HG03565 (cell line): ENCODE measurements around the gene STOX1.
A peak's percentile ranks its signal among the peaks of the same experiment; 100 is the strongest.
"Not testable (repeated sequence)": the region's sequence is repeated elsewhere in the genome, so short reads cannot be mapped to it uniquely, and the experiment has no call there.

Experiments used
- ATAC-seq: cut with Tn5 transposase; IDR thresholded peaks from one replicate; pipeline ENCODE4 v1.9.1; 2021; ENCODE audit warnings: mild to moderate bottlenecking, moderate library complexity; ENCODE audit not compliant: unreplicated experiment

STOX1 gene

DNA sequence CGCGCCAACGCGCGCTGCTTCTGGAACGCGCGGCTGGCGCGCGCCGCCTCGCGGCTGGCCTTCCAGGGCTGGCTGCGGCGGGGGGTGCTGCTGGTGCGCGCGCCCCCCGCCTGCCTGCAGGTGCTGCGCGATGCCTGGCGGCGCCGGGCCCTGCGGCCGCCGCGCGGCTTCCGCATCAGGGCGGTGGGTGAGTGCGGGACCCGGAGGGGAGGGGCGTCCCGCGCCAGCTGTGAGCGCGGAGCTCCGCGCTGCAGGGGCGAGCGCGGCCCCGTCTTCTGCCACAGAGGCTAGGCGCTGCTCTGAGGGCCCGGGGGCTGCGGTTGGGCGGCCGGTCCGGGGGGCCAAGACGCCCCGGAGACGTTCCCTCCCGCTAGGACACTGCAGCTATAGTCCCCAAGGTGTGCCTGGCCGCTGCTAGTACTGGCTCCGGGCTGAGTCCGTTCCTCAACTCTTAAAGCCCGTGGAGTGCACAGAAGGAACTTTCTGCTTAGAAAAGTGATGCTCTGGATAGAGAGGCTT is 811 bp downstream of the STOX1 start:
- ATAC-seq = peak; percentile 33

DNA sequence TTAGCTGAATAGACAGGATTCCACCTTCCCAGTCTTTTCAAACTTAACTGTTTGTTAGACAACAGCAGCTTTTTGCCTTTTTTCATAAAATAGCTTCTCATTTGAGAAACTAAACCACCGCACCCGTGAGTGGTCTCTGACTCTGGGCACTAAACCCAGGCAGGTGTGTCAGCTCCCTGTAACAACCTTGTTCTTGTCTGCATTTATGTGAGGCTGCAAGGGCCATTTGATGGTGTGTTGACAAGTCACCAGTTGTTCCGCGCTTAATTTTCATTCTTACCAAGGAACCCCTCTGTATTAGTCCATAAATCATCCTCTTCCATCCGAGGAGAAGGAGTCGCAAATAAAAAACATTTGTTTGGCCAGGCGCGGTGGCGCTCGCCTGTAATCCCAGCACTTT is 1.5 kb downstream of the STOX1 start:
- ATAC-seq = no peak

DNA sequence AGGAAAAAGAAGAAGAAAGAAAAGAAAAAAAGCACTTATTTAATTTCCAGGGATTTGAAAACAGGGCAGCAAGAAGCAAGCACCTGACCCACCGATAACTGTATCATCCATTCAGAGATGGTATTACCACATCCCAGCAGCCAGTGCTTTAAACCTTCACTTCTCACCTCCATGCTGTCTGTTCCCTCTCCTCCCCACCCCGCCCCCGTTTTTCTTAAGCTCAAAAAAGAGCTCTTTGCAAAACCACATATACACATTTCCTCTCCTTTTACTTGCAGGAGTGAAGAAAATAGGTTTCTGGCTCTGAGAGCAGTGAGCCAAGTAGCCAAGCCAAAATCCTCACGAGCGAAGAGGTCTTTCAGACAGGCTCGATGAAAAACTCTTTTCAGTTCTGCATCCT is 2.2 kb downstream of the STOX1 start:
- no peak for ATAC-seq

DNA sequence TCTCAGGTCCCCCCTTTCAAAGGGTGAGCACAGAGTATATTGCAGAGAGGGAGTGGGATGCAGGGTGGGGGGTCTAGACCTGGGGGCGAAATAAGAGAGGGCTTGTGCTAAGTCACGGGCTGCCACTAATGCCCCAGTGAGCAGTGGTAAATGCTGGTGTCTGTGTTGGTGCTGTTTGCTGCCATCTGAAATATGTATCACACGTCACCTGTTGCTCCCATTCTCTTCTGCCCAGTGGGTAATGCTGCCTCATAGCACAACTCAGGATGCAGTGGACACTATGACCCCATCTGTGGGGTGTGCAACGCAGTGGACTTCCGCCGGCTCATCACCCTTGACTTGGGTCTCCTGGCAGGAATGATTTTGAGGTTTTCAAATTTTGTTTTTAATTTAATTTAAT is 2.6 kb downstream of the STOX1 start:
- no peak for ATAC-seq

DNA sequence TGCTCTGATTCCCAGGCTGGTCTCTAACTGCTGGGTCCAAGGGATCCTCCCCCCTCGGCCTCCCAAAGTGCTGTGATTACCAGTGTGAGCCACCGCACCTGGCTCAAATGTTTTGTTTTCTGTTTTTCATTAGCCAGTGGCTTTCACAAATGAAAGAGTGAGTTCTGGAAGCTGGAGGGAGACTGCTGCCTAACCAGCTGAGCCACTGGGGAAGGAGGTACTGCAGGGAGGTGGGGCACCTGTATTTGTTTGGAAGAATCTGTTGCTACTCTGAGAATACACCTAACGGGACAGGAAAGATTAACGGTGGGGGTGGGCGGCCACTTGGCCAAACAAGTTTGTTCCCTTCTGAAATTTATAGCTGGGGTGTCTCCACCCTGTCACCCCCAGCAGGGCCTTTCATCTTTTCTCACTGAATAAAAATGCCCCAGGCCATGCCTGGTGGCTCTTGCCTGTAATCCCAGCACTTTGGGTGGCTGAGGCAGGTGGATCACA is 4.7 kb downstream of the STOX1 start:
- no peak for ATAC-seq

DNA sequence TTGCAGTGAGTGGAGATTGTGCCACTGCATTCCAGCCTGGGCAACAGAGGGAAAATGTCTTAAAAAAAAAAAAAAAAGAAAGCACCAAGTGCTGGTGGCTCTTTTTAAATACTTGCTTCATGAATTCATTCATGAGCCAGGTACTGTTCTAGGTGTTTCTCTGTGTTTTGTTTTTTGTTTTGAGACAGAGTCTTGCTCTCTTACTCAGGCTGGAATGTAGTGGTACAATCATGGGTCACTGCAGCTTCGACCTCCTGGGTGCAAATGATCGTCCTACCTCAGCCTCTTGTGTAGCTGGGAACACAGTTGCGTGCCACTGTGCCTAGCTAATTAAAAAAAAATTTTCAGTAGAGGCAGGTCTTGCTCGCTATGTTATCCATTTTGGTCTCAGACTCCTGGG is 5.3 kb downstream of the STOX1 start:
- no peak for ATAC-seq

DNA sequence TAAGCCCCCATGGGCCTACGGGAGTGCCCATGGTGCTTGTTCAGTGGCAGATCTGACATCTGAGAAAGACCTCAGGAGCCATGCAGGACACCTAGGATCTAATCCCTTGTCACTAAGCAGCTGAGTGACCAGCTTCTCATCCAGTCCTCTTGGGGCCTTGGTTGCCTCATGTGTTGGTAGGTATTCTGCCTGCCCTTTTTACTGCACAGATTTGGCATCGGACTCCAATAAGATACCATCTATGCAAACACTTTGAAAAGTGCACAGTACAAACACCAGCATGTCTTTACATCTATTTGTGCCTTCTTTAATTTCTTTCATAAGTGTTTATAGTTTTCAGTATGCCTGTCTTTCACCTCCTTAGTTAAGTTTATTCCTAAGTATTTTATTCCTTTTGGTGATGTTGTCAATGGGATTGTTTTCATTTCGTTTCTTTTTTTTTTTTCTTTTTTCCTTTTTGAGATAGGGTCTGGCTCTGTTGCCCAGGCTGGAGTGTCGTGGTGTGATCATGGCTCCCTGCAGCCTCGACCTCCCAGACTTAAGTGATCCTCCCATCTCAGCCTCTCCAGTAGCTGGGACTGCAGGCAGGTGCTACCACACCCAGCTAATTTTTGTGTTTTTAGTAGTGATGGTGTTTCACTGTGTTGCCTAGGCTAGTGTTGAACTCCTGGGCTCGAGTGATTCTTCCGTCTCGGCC is 10.4 kb downstream of the STOX1 start:
- ATAC-seq = no peak

DNA sequence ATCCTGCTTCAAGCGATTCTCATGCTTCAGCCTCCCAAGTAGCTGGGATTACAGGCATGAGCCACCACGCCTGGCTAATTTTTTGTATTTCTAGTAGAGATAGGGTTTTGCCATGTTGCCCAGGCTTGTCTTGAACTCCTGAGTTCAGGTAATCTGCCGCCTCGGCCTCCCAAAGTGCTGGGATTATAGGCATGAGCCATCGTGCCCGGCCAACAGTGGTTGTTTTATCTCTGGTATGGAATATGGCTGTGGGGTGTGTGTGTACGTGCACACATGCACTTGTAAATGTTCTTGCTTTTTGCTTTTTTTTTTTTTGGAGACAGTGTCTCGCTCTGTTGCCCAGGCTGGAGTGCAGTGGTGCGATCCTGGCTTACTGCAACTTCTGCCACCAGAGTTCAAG is 13.3 kb downstream of the STOX1 start:
- ATAC-seq = not testable (repeated sequence)

DNA sequence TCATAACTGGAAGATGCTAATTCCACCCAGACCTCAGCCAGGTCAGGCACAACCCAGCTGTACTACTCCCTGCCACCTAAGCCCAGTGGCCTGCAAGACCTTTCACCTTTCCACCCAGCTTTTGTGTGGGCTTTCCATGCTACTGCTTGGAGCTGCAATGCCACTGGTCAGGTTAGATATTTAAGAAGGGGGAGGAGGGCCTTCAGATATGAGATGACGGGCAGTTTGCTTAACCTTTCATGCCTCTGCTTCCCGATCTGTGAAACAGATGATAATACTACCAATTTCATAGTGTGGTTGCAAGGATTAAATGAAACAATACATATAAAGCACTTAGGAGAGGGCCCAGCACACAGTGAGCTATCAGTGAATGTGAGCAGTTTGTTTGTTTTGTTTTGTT is 20.9 kb downstream of the STOX1 start:
- ATAC-seq = no peak

DNA sequence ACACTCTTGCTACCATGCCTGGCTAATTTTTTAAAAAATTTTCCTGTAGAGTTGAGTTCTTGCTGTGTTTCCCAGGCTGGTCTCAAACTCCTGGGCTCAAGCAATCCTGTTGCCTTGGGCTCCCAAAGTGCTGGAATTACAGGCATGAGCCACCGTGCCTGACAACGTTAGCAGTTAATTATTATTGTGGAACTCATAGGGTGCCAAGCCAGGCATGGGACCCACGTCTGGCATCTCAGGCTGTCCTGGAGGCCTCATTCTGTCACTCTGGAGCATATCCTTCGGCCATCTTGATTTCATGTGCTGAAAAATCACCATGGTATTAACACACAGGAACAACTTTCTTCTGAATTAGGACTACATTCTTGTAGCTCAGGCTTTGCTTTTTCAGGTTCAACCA is 21.5 kb downstream of the STOX1 start:
- no peak for ATAC-seq

DNA sequence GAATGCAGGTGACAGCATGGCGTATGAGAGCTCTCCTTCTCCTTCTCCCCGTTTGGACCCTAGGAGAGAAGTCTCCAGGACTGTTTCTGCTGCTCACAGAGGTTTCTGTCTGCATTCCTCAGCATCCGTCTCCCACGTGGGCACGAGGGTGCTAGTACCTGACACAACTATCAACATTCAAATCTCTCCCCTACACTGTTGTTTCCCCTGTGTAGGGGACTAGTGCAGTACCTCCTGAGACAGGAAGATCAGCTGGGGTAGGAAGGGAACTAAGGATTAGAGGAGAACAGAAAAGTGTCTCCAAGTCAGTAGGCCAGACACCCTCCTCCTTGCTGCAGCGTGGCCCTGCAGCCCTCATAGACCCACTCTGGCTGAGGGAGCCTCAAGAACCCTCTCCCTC is 29.0 kb downstream of the STOX1 start:
- ATAC-seq = no peak

DNA sequence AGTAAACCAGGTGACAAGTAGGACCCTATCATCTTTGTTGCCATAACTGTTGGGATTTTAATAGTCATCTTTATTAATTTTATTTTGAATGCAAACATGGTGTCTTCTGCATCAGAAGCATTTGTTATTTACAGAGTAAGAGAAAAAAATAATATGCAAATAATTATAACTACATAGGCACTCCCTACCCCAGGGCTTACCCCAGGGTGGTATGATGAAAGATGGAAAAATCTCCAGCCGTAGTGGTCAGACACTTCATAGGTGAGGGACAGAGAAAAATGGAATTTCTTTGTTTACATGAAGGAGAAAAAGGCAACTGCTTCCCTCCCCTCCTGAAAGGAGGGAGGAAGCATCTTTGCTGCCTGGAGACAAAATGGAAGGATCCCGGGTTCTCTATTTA is 29.7 kb downstream of the STOX1 start:
- ATAC-seq = no peak

DNA sequence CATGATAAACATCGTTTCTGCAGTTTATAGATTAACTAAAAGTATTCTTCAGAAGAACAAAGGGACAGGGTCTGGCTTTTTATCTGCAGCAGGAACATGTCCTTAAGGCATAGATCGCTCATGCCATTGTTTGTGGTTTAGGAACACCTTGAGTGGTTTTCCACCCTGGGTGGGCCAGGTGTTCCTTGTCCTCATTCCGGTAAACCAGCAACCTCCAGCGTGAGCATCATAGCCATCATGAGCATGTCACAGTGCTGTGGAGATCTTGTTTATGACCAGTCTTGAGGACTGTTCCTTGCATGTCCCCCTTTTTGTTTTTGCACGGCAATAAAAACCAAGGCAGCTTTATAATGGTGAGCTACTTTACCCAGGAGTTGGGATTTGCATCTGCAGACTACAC is 33.9 kb downstream of the STOX1 start:
- ATAC-seq = no peak

DNA sequence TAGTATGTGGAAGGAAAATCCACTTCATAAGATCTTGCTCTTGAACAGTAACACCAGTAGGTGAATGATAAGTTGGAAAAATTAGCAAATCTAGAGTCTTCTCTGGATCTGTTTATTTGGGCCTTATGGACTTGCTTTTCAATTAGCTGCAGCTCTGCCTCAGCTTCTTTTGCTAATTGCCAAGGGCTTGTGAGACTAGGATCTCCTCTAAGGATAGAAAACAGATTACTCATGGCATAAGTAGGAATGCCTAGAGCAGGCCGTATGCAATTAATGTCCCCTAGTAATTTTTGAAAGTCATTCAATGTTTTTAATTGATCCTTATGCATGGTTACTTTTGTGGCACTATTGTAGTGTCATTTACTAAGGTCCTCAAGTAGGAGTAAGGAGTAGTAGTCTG is 37.3 kb downstream of the STOX1 start:
- no peak for ATAC-seq

DNA sequence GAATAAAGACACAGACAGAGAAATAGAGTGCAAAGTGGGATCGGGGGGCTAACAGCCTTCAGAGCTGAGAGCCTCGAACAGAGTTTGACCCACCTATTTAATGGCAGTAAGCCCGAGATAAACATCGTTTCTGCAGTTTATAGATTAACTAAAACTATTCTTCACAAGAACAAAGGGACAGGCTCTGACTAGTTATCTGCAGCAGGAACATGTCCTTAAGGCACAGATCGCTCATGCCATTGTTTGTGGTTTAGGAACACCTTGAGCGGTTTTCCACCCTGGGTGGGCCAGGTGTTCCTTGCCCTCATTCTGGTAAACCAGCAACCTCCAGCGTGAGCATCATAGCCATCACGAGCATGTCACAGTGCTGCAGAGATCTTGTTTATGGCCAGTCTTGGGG is 40.8 kb downstream of the STOX1 start:
- ATAC-seq = not testable (repeated sequence)

DNA sequence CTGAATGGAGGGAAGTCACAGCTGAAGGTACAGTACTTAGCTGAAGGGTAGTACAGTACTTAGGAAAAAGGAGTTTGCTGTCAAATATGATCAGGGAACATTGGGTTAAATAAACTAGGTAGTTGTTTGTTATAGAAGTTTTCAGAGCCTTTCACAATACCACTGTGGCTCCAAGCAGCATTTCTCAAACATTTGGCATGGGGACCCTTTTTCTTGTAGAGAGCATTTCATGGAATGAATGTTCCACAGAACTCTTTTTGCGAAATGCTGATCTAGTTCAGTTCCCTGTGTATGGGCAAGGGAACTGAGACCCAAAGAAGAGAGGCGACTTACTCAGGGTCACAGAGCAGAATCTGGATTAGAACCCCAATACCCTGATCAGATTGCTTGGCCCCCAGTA is 42.3 kb downstream of the STOX1 start:
- no peak for ATAC-seq

DNA sequence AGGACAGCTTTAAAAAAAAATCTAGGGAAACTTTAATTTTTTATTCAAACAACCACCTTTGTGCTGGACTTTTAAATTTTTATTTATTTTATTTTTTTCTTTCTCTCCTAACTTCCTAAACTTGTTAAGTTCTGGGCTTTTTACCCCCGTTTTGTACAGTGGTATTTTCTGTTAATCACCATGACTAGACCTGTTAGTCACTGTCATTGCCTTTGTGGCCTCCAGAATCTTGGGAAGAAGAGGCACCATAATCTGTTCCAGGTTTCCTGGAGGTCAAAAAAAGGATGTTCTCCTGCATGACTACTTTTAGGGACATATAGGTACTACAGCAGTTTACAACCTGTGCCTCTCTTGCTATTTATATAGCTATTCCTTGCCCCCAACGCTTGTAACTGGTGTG is 42.7 kb downstream of the STOX1 start:
- ATAC-seq = no peak

DNA sequence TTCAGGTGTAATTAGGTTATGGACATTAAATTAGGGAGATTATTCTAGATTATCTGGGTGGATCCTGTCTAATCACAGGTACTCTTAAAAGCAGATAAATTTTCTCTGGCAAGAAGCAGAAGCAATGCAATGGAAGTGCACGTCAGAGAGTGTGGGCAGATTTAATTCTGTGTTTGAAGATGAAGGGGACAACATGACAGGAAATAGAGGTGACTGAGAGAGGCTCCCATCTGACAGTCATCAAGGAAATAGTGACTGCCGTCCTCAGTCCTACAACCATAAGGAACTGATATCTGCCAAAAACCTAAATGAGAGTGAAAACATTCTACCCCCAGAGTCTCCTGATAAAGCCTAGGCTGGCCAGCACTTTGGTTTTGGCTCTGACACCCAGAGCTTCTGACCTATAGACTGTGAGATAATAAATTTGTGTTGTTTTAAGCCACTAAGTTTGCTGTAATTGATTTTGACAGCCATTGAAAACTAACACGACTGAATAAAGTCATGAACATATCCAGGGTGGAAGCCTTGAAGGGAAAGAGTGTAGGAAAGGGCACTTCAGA is 43.3 kb downstream of the STOX1 start:
- no peak for ATAC-seq

DNA sequence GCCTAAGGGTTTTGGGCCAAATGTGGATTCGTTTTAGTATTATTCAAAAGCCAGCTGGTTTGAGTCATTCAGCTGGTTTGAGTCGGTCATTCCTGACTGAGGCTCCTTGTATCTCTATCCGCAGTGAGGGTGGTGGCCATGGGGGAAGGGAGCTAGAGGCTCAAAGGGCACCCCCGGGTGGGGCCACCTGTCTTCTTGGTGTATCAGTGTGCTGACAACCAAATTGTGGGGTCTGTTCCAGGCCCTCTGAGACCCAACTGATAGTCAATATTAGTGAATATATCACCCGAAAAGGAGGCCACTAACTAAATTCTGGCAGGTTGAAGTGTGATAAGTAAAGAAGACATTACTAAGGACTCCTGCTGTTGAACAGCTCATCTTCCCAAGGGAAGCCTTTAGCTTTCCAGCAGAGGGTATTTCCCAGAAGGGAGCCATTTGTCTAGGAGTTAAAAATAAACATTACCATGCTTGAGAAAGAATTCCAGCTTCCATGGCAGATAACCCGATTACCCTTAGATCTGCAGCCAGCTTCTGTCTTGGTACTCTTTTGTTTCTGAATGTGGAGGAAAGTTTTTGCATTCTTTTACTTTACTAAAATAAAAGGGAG is 43.9 kb downstream of the STOX1 start:
- no peak for ATAC-seq

DNA sequence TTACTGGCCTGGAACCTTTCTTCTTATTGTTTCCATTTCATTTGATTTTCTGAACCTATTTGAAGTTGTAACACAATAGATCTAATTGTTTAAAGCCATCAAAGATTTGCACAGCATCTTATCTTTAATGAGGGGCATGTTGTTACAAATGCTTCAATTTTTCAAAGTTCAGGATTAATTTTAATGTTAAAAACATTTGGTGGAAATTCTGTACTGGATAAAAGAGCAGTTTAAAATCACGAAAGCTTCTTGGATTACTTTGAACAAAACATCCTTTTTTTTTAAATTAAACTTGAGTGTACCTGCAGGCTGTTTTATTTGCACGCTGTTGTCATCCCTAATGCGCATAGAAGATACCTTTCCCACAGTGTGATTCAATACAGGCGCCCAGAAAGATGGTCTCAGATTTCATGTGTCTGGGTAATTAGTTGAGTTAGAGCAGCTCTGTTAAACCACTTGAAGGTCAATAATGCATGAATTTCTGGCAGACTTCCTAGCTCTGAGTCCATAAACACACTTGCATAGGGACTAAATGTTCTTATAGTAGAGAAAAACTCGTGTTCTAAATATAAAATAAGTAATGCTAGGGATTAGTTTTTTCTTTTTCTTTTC is 44.5 kb downstream of the STOX1 start:
- no peak for ATAC-seq

DNA sequence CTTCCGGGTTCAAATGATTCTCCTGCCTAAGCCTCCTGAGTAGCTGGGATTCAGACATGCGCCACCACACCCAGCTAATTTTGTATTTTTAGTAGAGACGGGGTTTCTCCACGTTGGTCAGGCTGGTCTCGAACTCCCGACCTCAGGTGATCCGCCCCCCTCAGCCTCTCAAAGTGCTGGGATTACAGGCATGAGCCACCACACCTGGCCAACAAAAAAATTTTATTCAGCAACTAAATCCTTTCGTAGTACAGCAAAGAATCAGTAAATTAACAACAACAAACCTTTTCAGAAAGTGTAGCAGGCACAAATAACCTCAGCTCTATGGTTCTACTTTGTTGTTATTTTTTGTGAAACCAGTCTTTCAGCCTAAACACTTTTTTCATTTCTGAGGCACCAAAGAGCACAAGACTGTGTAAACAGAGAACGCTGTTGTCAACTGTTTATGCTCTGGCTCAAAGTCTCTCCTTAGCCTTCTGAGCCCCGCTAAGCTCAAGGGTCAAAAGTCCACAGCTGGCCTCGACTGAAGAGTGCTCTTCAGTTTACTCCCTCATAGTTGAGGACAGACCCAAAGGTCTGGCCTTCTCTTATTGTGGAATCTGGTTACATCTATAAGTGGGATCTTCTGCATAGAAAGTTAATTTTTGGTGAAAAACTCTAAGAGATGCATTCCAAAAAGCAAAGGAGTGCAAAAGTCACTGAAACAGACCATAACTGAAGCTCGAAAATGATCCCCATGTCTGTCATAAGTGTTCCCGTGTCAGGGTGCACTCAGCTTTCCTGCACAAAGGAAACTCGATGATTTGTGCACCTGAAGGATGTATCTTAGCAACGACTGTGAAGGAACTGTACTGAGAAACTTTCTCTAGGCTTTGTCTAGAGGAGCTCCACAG is 49.2 kb downstream of the STOX1 start:
- no peak for ATAC-seq
